Measurements from ENCODE around the gene CCNB3.
"Not testable (repeated sequence)": the region's sequence is repeated elsewhere in the genome, so short reads cannot be mapped to it uniquely, and the experiment has no call there.

CCNB3 gene, protein sequence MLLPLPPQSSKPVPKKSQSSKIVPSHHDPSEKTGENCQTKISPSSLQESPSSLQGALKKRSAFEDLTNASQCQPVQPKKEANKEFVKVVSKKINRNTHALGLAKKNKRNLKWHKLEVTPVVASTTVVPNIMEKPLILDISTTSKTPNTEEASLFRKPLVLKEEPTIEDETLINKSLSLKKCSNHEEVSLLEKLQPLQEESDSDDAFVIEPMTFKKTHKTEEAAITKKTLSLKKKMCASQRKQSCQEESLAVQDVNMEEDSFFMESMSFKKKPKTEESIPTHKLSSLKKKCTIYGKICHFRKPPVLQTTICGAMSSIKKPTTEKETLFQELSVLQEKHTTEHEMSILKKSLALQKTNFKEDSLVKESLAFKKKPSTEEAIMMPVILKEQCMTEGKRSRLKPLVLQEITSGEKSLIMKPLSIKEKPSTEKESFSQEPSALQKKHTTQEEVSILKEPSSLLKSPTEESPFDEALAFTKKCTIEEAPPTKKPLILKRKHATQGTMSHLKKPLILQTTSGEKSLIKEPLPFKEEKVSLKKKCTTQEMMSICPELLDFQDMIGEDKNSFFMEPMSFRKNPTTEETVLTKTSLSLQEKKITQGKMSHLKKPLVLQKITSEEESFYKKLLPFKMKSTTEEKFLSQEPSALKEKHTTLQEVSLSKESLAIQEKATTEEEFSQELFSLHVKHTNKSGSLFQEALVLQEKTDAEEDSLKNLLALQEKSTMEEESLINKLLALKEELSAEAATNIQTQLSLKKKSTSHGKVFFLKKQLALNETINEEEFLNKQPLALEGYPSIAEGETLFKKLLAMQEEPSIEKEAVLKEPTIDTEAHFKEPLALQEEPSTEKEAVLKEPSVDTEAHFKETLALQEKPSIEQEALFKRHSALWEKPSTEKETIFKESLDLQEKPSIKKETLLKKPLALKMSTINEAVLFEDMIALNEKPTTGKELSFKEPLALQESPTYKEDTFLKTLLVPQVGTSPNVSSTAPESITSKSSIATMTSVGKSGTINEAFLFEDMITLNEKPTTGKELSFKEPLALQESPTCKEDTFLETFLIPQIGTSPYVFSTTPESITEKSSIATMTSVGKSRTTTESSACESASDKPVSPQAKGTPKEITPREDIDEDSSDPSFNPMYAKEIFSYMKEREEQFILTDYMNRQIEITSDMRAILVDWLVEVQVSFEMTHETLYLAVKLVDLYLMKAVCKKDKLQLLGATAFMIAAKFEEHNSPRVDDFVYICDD (N-terminal part only)

GRCh38 chrX:50204364-50204899, at the start of gene CCNB3:
CCNB3 (plus strand) TSS chrX:50204765; CDS start chrX:50285164, 80,399 bp downstream.
- peak; percentile 92 for ATAC-seq

DNA sequence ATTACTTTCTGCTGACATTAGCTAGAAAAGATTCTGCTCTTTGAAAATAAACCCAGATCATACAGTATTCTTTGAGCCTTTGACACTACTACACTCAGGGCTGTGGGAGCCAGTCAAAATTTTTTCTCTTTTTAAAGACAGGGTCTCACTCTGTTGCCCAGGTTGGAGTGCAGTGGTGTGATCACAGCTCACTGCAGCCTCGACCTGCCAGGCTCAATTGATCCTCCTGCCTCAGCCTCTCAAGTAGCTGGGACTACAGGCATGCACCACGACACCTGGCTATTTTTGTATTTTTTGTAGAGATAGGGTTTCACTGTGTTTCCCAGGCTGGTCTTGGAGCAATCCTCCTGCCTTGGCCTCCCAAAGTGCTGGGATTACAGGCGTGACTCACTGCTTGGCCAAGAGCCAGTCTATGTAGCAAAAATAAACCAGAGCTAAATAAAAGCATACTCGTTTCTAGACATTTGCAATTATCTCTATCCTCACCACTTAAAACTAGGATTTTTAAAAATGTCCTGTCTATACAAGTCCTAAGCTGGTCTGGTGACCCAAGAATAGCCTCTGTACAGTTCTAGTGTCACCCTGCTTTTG, 46.9 kb upstream of the CCNB3 start:
- ATAC-seq (no peak), DNase-seq (no peak)

More at GRCh38 chrX:50204364-50204899, at the start of gene CCNB3:
- DNase-seq, result peak; percentile 63

DNA sequence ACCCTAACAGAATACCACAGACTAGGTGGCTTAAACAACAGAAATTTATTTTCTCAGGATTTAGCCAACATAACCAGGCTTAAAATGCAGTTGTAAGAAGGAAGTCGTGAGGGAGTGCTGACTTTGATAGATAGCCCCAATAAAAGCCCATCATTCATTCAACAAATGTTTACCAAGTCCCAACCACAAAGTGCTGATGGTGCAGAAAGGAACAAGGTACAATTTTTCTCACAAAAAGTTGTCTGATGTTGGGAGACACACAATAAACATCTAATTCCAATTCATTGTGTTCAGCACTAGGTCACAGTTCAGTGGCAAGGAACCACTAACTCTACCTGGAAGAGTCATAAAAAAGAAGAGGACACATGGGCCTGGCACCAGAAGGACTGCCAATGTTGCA, 46.0 kb upstream of the CCNB3 start:
- no peak for ATAC-seq
- no peak for DNase-seq

- ATAC-seq (peak; percentile 43), DNase-seq (no peak)
Observed at GRCh38 chrX:50161127-50161526, 43.4 kb upstream of the CCNB3 start.

GRCh38 chrX:50165727-50166126, 38.8 kb upstream of the CCNB3 start:
- no peak for DNase-seq

GRCh38 chrX:50167366-50167765, 37.2 kb upstream of the CCNB3 start:
- DNase-seq, result no peak
- ATAC-seq, result no peak

More at GRCh38 chrX:50165727-50166126, 38.8 kb upstream of the CCNB3 start:
- no peak for ATAC-seq

GRCh38 chrX:50168241-50168687, 36.3 kb upstream of the CCNB3 start:
- ATAC-seq (no peak), DNase-seq (no peak)

DNA sequence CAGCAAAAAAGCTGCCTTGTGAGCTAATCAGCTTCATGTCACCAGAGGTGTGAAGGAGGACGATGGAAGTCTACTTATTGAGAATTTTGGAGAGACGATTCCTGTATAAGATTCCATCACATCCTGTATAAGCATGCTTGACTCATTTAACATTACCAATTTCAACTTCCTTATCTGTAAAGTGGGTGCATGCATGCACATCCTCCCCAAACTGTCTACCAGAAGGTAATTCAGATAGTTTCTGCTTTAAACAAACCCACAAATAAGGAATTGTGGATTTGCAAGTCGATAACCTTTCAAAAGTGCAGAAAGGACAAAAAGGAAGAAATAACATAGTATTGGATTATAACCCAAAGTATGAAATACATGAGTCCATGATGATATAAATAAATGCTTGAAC, 34.8 kb upstream of the CCNB3 start:
- ATAC-seq, result no peak
- no peak for DNase-seq

GRCh38 chrX:50180073-50180940, 24.3 kb upstream of the CCNB3 start:
- DNase-seq (no peak), ATAC-seq (no peak)

DNA sequence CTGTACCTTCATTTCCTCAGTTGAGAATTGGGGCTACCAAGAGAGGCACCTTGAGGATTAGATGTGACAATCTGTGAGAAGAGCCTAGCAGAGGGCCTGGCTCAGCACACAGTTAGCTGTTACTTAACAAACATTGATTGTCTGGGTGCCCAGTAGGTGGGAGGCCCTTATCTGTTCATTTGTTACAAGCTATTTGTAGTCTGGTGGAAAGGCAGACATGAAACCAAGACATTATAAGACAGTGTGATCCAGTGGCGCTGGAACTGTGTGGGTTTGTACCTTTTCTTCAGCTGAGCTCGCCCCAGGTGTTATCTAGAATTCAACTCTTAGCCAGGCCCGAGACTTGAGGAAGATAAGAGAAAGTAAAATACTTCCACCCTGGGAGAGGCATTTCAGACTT, 20.7 kb upstream of the CCNB3 start:
- ATAC-seq (no peak), DNase-seq (no peak)

GRCh38 chrX:50188859-50189600, 15.5 kb upstream of the CCNB3 start:
- DNase-seq (no peak), ATAC-seq (no peak)

GRCh38 chrX:50198348-50198747, 6.2 kb upstream of the CCNB3 start:
- no peak for DNase-seq
- no peak for ATAC-seq

- ATAC-seq, result no peak
Observed at GRCh38 chrX:50200907-50201306, 3.7 kb upstream of the CCNB3 start, which contains the start of gene AKAP4. AKAP4 (minus strand) TSS chrX:50201007; CDS start chrX:50200889, 118 bp downstream.

GRCh38 chrX:50202539-50202938, 2.0 kb upstream of the CCNB3 start:
- ATAC-seq (no peak), DNase-seq (no peak)

More at GRCh38 chrX:50200907-50201306, 3.7 kb upstream of the CCNB3 start, which contains the start of gene AKAP4:
- DNase-seq, result no peak

DNA sequence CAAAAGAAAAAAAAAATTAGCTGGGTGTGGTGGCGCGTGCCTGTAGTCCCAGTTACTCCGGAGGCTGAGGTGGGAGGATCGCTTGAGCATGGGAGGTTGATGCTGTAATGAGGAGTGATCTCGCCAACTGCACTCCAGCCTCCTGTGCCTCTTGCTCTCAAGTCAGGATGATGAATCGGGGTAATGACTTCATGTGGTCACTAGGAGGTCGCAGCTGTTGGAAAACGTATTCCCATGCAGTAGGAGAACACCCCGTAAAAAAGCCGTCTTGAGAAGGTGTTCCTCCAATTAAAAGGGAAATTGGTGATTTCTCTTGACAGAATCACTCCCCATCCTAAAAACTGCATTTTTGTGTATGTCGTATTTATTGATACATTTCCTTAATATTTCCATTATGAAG, 2.2 kb downstream of the CCNB3 start:
- no peak for DNase-seq
- no peak for ATAC-seq

DNA sequence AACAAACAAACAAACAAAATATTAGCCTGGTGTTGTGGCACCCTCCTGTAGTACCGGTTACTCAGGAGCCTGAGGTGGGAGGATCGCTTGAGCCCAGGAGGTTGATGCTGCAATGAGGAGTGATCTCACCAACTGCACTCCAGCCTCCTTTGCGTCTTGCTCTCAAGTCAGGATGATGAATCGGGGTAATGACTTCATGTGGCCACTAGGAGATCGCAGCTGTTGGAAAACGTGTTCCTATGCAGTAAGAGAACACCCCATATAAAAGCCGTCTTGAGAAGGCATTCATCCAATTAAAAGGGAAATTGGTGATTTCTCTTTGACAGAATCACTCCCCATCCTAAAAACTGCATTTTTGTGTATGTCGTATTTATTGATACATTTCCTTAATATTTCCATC, 6.9 kb downstream of the CCNB3 start:
- no peak for DNase-seq
- ATAC-seq, result no peak

DNA sequence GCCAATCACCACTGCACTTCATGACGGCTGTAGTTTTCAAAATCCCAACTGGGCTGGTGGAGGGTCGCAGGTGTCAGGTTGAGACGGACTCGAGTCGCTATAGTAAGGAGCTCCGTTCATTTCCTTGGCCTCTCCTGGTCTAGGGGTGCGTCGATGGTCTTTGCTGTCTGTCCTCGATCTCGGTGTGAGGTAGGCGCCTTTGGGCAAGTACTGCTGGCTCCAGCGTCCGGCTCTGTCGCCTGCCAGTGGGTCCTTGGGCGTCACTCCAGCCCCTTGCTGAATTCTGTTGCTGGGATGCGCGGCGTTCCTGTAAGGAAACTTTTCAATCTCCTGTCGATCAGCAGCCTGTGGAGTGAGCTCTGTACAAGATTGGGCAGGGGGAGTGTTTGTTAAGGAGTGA, 76.7 kb downstream of the CCNB3 start:
- DNase-seq, result no peak
- no peak for ATAC-seq

DNA sequence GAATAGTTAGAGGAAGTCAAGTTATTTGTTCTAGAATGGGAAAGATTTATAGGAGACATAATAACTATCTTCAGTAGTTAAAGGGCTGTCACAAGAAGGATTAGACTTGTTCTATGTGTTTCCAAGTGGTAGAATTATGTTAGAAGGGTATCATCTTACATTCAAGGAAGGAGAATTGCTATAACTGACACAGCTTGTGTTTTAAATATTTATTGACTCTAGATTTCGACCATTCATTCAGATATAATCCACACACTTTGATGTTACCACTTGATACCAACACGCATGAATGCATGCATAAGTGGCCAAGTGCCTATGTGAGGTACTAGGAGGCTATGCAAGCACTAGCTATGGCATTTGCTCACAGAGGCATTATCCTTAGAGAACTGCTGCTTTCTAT, 122.7 kb downstream of the CCNB3 start:
- ATAC-seq (no peak), DNase-seq (no peak)

DNA sequence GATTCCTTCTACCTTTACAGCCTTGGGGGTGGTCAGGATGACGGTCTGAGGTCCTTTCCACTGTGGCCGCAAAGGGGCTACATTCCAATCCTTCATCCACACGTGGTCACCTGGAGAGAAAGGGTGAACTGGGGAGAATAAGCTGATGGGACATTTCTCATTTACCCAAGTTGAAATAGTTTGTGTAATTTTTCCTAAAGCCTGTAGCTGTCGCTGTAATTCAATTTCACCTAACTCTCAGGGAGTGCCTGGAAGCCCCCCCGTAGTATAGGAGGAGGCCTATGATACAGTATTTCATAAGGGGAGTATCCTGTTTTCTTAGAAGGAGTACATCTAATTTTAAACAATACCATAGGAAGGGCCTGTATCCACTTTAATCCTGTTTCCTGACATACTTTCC, 128.1 kb downstream of the CCNB3 start:
- DNase-seq, ATAC-seq: not testable (repeated sequence)

DNA sequence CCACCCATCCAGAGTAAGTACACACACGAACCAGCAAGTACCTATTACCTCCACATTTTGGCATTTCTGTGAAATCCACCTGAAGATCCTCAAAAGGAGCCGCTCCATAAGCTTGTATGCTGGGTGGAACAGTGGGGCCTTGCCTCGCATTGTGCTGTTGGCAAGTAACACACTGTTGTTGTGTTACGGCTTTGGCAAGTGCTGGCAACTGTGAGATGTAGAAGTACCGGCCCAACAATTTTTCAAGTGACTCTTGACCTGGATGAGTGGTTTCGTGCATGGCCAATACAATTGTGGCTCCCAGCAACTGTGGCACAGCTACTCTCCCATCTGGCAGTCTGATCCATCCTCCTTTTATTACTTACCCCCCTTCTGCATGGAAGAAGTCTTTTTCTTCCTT, 128.7 kb downstream of the CCNB3 start:
- ATAC-seq (no peak), DNase-seq (no peak)
